SK-N-SH (cell line): Measurements from ENCODE around the gene SEC16B.

Experiments used
- CTCF ChIP-seq: fragments of 200-600 bp; sonication (generic); IDR thresholded peaks from 2 replicates; pipeline ENCODE4 v1.6.1; 2017; ENCODE audit warnings: antibody characterized with exemption, mild to moderate bottlenecking, moderate library complexity
- EP300 ChIP-seq, 2 experiments: IDR thresholded peaks; 2 replicates each; pipeline versions ENCODE4 v1.4.0 to v1.6.1; 2012; ENCODE audit warnings: borderline replicate concordance in 1 of 2, low read depth in 1 of 2, low read length in 1 of 2
- FOXJ3 ChIP-seq: sonication (generic); formaldehyde crosslinking; IDR thresholded peaks from 2 replicates; pipeline ENCODE4 v1.5.1; 2020; ENCODE audit warnings: mild to moderate bottlenecking, missing genetic modification reagents
- NFIC ChIP-seq: IDR thresholded peaks from 2 replicates; pipeline ENCODE4 v1.4.0; 2012; ENCODE audit warnings: borderline replicate concordance
- NRF1 ChIP-seq: IDR thresholded peaks from 2 replicates; pipeline ENCODE4 v1.6.1; 2012; ENCODE audit warnings: low read depth, mild to moderate bottlenecking, low read length
- POLR2AphosphoS5 ChIP-seq: IDR thresholded peaks from 2 replicates; pipeline ENCODE4 v1.6.1; 2012; ENCODE audit warnings: low read depth, low read length
- RAD21 ChIP-seq: IDR thresholded peaks from 2 replicates; pipeline ENCODE4 v1.6.1; 2012; ENCODE audit warnings: mild to moderate bottlenecking, low read length
- RCOR1 ChIP-seq: fragments of 150-350 bp; IDR thresholded peaks from 2 replicates; pipeline ENCODE4 v1.6.1; 2017; ENCODE audit warnings: antibody characterized with exemption, low read length
- RFX5 ChIP-seq: IDR thresholded peaks from 2 replicates; pipeline ENCODE4 v1.6.1; 2012; ENCODE audit warnings: mild to moderate bottlenecking, improper control_type of control experiment, low read length
- SIN3A ChIP-seq: IDR thresholded peaks from 2 replicates; pipeline ENCODE4 v1.6.1; 2012; ENCODE audit warnings: low read depth, mild to moderate bottlenecking, low read length, moderate library complexity, borderline replicate concordance
- TAF1 ChIP-seq: IDR thresholded peaks from 2 replicates; pipeline ENCODE4 v1.6.1; 2012; ENCODE audit warnings: low read depth, mild to moderate bottlenecking, low read length, moderate library complexity, borderline replicate concordance
- TCF12 ChIP-seq: IDR thresholded peaks from 2 replicates; pipeline ENCODE4 v1.4.0; 2012

GRCh38 chr1:177960939-177961622 lies 8.8 kb downstream of the SEC16B start:
- TF ChIP-seq EP300 (IDR thresholded peaks at IDR 0.05; ENCODE audit: borderline replicate concordance in 1 of 2, low read depth in 1 of 2, low read length in 1 of 2), result no peak
- TF ChIP-seq POLR2AphosphoS5, result no peak
- no peak for TF ChIP-seq SIN3A
- no peak for TF ChIP-seq RCOR1
- no peak for TF ChIP-seq RFX5
- TF ChIP-seq CTCF, result no peak
- no peak for TF ChIP-seq RAD21
- no peak for TF ChIP-seq NRF1
- TF ChIP-seq NFIC, result no peak
- no peak for TF ChIP-seq FOXJ3 (CRISPR knock-in tag)
- TF ChIP-seq TAF1, result no peak
- no peak for TF ChIP-seq TCF12
